ENCODE measurements around the gene TMIGD3.

The TMIGD3 gene

DNA sequence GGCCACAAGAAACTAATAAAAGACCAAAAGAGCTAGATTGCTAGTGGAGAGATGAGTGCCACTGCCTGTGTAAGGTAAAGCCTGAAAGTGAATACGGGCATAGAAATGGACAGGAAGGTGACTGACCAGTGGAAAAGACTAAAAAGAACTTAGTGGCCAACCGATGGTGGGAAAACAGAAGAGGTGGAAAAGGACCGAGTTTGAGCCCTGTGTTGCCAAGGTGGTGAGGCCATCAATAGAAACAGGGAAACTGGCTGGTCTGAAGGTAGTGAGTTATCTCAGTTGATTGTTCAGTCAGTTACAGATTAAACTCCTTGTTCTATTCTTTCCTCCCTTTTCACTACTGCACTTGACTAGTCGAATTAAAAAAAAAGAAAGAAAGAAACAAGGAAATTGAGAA lies 56.9 kb downstream of the TMIGD3 start:
- no peak for DNase-seq

DNA sequence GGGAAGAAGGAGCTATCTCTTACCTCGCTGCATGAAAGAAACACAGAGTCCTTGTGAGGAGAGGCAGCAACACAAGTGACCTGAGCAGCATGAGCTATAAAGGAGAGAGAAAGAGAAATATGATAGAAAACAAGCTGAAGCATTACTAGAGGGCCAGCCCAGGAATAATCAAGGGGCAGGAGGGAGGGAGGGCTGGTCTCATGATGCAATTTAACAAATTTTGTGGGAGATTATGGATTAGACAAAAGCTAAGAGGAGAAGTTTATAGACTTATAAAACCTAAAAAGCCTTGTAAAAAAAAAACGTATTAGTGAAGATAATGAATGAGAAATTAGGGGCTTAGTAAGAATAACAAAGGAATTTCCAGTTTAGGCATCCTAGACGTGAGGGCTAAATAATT lies 59.4 kb downstream of the TMIGD3 start:
- no peak for DNase-seq

DNA sequence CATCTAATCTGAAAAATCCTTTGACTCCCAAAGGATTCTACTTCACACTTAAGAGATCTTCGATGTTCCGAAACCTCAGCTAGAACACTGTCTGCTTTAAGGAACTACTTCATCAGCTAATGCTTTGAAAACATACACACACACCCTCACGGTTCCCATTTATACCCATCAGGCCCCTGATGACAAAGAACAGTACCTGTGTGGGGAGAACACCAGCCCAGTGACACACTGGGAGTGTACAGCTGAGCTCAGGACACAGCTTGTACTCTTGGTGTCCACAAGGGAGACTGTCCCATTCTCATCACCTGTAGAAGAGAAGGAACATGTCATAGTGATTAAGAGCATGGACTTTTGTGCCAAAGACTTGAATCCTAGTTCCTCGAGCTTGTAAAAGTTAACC lies 61.0 kb downstream of the TMIGD3 start:
- DNase-seq, result no peak

- no peak for DNase-seq
Observed at GRCh38 chr1:111441573-111442192, 61.8 kb downstream of the TMIGD3 start.

- no peak for DNase-seq
Observed at GRCh38 chr1:111439461-111440351, 63.7 kb downstream of the TMIGD3 start.

DNA sequence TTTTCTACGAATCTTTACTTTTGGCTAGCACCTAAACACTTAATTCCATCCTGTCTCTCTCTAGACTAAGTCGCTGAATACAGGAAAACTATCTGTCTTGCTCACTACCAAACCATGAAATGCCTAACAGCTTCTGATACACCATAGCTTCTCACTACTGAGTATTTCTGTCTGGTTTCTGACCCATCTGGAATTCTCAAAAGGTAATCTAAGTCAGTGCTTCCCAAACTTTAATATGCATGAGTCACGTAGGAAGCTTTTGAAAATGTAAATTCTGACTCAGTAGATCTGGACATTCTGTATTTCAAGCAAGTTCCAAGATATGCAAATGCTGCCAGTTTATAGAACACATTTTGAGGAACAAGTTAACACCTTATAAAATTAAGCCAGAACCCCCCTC lies 66.7 kb downstream of the TMIGD3 start:
- DNase-seq, result no peak
